K562 (cell line): ENCODE measurements around the gene WDR70. TPM values are rescaled to one million over a fixed set of nuclear protein-coding genes. Genes with fewer than 3 reads are reported as not detected.

Experiments
- ATAC-seq: fragments of 200-7000 bp; cut with Tn5 transposase; 3 replicates; pipeline ENCODE4 v1.9.1; 2020; ENCODE audit warnings: moderate library complexity
- BruUV-seq: library from RNA; stranded (reverse); fragments of 400-500 nt; replicated peaks from 2 replicates; lab custom pipeline; 2021; lab: Mats Ljungman, UMichigan
- CTCF ChIA-PET: fragments of 300-600 bp; formaldehyde crosslinking; extraction: SDS; loops from one replicate; lab custom pipeline; 2021; ENCODE audit warnings: low intra/inter-chr PET ratio; lab: Yijun Ruan, JAX
- POLR2A ChIA-PET: fragments of 300-600, 350-650 bp; sonication (Branson Sonifier 250); formaldehyde crosslinking; extraction: SDS; loops from one replicate; lab custom pipeline; 2021; ENCODE audit warnings: antibody characterized with exemption, inconsistent platforms; lab: Yijun Ruan, JAX
- DNase-seq, 4 experiments: peaks; one replicate each; pipeline versions ENCODE4 v3.0.0 to v3.0.0-alpha.2; 2011 to 2018; ENCODE audit warnings: low spot score in 3 of 4, mixed read lengths in 3 of 4; ENCODE audit errors: extremely low read depth in 1 of 4
- FAIRE-seq: peaks from 2 replicates; lab custom pipeline; 2011; peaks lifted over from hg19 to GRCh38; lab: Jason Lieb, UNC
- H2AFZ ChIP-seq: 2 replicates; pipeline ENCODE4 v1.6.0; 2011; ENCODE audit warnings: low read depth, low read length, control low read depth, inconsistent platforms
- H3K27ac ChIP-seq: fragments of 200-600 bp; 3 replicates; pipeline ENCODE4 v1.8.0; 2011; ENCODE audit warnings: low read depth, mild to moderate bottlenecking, control low read depth, inconsistent platforms, low read length, moderate library complexity, mixed read lengths; ENCODE audit errors: extremely low read depth
- H3K27me3 ChIP-seq, 2 experiments: fragments of 300-600 bp in 1 of 2; 2 replicates in 1 of 2; 3 replicates in 1 of 2; pipeline versions ENCODE4 v1.6.0 to v1.8.0; 2011; ENCODE audit warnings: inconsistent platforms in 2 of 2, low read length in 2 of 2, mild to moderate bottlenecking in 1 of 2, mixed read lengths in 1 of 2, moderate library complexity in 1 of 2; ENCODE audit not compliant: control insufficient read depth in 2 of 2, insufficient read depth in 2 of 2
- H3K36me3 ChIP-seq: fragments of 300-600 bp; 3 replicates; pipeline ENCODE4 v1.8.0; 2011; ENCODE audit warnings: mild to moderate bottlenecking, low read length, inconsistent platforms; ENCODE audit not compliant: control insufficient read depth, insufficient read depth
- H3K4me1 ChIP-seq, 2 experiments: fragments of 200-600 bp in 1 of 2; replicated peaks in 1 of 2; 2 replicates in 1 of 2; 3 replicates in 1 of 2; pipeline versions ENCODE4 v1.5.1 to v1.8.0; 2011; ENCODE audit warnings: inconsistent platforms in 2 of 2, low read length in 2 of 2, mild to moderate bottlenecking in 1 of 2, mixed read lengths in 1 of 2, moderate library complexity in 1 of 2; ENCODE audit not compliant: control insufficient read depth in 2 of 2, insufficient read depth in 2 of 2
- H3K4me2 ChIP-seq: 2 replicates; pipeline ENCODE4 v1.6.1; 2011; ENCODE audit warnings: low read length, control low read depth, inconsistent platforms, mixed read lengths; ENCODE audit not compliant: insufficient read depth
- H3K4me3 ChIP-seq: fragments of 200-600 bp; sonication (generic), shearing (Covaris generic); 2 replicates; pipeline ENCODE4 v1.5.1; 2016; ENCODE audit warnings: control low read depth, inconsistent platforms
- H3K79me2 ChIP-seq: fragments of 200-600 bp; 3 replicates; pipeline ENCODE4 v1.8.0; 2011; ENCODE audit warnings: low read length, inconsistent platforms; ENCODE audit not compliant: control insufficient read depth, insufficient read depth
- H3K9ac ChIP-seq, 2 experiments: 2 replicates each; pipeline versions ENCODE4 v1.6.0 to v1.6.1; 2011; ENCODE audit warnings: low read depth in 2 of 2, low read length in 2 of 2, control low read depth in 1 of 2, inconsistent platforms in 1 of 2, mild to moderate bottlenecking in 1 of 2, mixed read lengths in 1 of 2; ENCODE audit not compliant: insufficient read depth in 1 of 2
- H3K9me1 ChIP-seq: one replicate; pipeline ENCODE4 v1.6.0; 2011; ENCODE audit warnings: inconsistent platforms, mild to moderate bottlenecking, low read length, moderate library complexity; ENCODE audit not compliant: control insufficient read depth, insufficient read depth
- H3K9me3 ChIP-seq: replicated peaks from 2 replicates; pipeline ENCODE4 v1.5.1; 2011; ENCODE audit warnings: low read depth, low read length, inconsistent platforms; ENCODE audit not compliant: control insufficient read depth, insufficient read depth
- H4K20me1 ChIP-seq: replicated peaks from 2 replicates; pipeline ENCODE4 v1.6.1; 2011; ENCODE audit warnings: low read length, inconsistent platforms, mixed read lengths; ENCODE audit not compliant: control insufficient read depth, insufficient read depth
- L3MBTL2 ChIP-seq: fragments of 450-650 bp; IDR thresholded peaks from 2 replicates; pipeline ENCODE4 v1.6.1; 2016; ENCODE audit warnings: mild to moderate bottlenecking, moderate library complexity
- REST ChIP-seq, 2 experiments: fragments of 450-650 bp; formaldehyde crosslinking in 1 of 2; IDR thresholded peaks; 2 replicates each; pipeline versions ENCODE4 v1.4.0 to v1.6.1; 2014 to 2020; ENCODE audit warnings: mild to moderate bottlenecking in 2 of 2, borderline replicate concordance in 1 of 2, low read depth in 1 of 2
- RNF2 ChIP-seq: sonication (generic); IDR thresholded peaks from 2 replicates; pipeline ENCODE4 v1.6.1; 2016
- WGBS: fragments of 100-300 bp; shearing (Covaris generic); methylation state at CpG from one replicate; pipeline ENCODE4 v1.1.6; 2016; ENCODE audit warnings: low coverage, mixed read lengths; ENCODE audit not compliant: insufficient coverage; ENCODE audit errors: missing lambda C conversion rate; 5-methylcytosine and 5-hydroxymethylcytosine counted together
- in situ Hi-C: fragments of 300-500 bp; cut with MboI; formaldehyde crosslinking; loops from 4 replicates; pipeline ENCODE4 v1.15.0; 2018; ENCODE audit warnings: inconsistent platforms, mixed read lengths
- intact Hi-C: fragments of 100-400 bp; cut with micrococcal nuclease; formaldehyde crosslinking; loops from 2 replicates; pipeline ENCODE4 v1.14.2; 2022
- polyA plus RNA-seq, 8 experiments: library from polyadenylated mRNA; depleted of rRNA in 4 of 8; stranded (reverse) in 5 of 8; unstranded in 3 of 8; fragments of >200 nt; fragmentation: Nextera tagmentation in 2 of 8; fragmentation: Illumina TruSeq in 1 of 8; extraction: Ambion mirVana in 2 of 8; extraction: Trizol in 1 of 8; gene quantifications; 2 replicates each; pipeline versions ENCODE4 v1.2.1 to v1.2.3, GENCODE V29; 2011 to 2014; ENCODE audit warnings: inconsistent platforms in 1 of 8, missing spikeins in 1 of 8
- total RNA-seq, 7 experiments: library from RNA; depleted of rRNA in 6 of 7; stranded (reverse); fragments of >200 nt in 6 of 7; fragmentation: Illumina TruSeq in 2 of 7; extraction: Trizol in 2 of 7; gene quantifications; 2 replicates each; pipeline versions ENCODE4 v1.2.1 to v1.2.3, GENCODE V29; 2011 to 2021; ENCODE audit warnings: low replicate concordance in 1 of 7

Gene WDR70
- total and polyA plus RNA-seq, 9 of the 15 experiments (the other 6 are each of a cell fraction or from before 2014, with no cell fraction given): 16.8 to 46.6 (median 38.8) TPM

GRCh38 chr5:37663538-37663937 is 284.4 kb downstream of the WDR70 start (continued):
- TF ChIP-seq REST (IDR thresholded peaks at IDR 0.05; ENCODE audit: borderline replicate concordance): no peak
- TF ChIP-seq REST (CRISPR knock-in tag; IDR thresholded peaks at IDR 0.05; ENCODE audit: low read depth): no peak
- TF ChIP-seq RNF2: no peak

GRCh38 chr5:37664551-37664950 is 285.4 kb downstream of the WDR70 start:
- FAIRE-seq (no peak), ATAC-seq (no peak), DNase-seq (no peak)
- TF ChIP-seq L3MBTL2: no peak
- Histone ChIP-seq H3K9me1 (no peaks in the 10 kb centered on the region), H3K4me1 (peaks cover 2 to 13% of the 10 kb centered on the region in 2 experiments; a peak in 4 of 5 replicates), H3K4me2 (no peak overlapping the region), H2AFZ (no peak overlapping the region), H3K9me3 (no peaks in the 10 kb centered on the region), H3K27me3 (no peaks in the 10 kb centered on the region), H3K27ac (no peak overlapping the region), H3K36me3 (no peaks in the 10 kb centered on the region), H3K4me3 (no peak overlapping the region), H4K20me1 (no peaks in the 10 kb centered on the region), H3K79me2 (no peaks in the 10 kb centered on the region), H3K9ac (no peak overlapping the region)
- 50% methylated on average over 1 of the region's 1 CpG for WGBS
- ChIA-PET POLR2A (no interaction called here), CTCF (no interaction called here)
- in situ Hi-C loops: no loop called here
- no TSS peak for BruUV-seq
- intact Hi-C loops: no loop called here
